GM23338 (cell line): ENCODE data around the gene C20orf204.

Source experiments
- CREB1 ChIP-seq: fragments of 250-450 bp; sonication (Bioruptor Pico); IDR thresholded peaks from 2 replicates; pipeline ENCODE4 v1.5.0; 2020; ENCODE audit warnings: low read depth, mild to moderate bottlenecking, moderate library complexity
- ETS1 ChIP-seq: IDR thresholded peaks from 2 replicates; pipeline ENCODE4 v1.6.1; 2016; ENCODE audit warnings: antibody characterized with exemption
- EZH2 ChIP-seq: fragments of 200-600 bp; sonication (generic); IDR thresholded peaks from one replicate; pipeline ENCODE4 v1.8.0; 2017; ENCODE audit warnings: antibody characterized with exemption, mild to moderate bottlenecking, low read depth; ENCODE audit not compliant: unreplicated experiment
- EZH2phosphoT487 ChIP-seq: fragments of 200-600 bp; sonication (generic); IDR thresholded peaks from one replicate; pipeline ENCODE4 v1.8.1; 2018; ENCODE audit warnings: antibody characterized with exemption; ENCODE audit not compliant: unreplicated experiment
- POLR2AphosphoS5 ChIP-seq: IDR thresholded peaks from 2 replicates; pipeline ENCODE4 v1.6.1; 2016; ENCODE audit warnings: antibody characterized with exemption, low read depth
- REST ChIP-seq: IDR thresholded peaks from one replicate; pipeline ENCODE4 v1.6.1; 2018; ENCODE audit warnings: antibody characterized with exemption; ENCODE audit not compliant: unreplicated experiment
- ZNF331 ChIP-seq: fragments of 250-450 bp; sonication (Bioruptor Pico); IDR thresholded peaks from 2 replicates; pipeline ENCODE4 v1.5.0; 2020; ENCODE audit warnings: low read depth, mild to moderate bottlenecking, moderate library complexity
- TF ChIP-seq, protein P1 (sequence below), 2 experiments: fragments of 200-600 bp in 1 of 2; sonication (generic) in 1 of 2; conservative IDR thresholded peaks; 2 replicates each; pipeline versions ENCODE4 v1.5.1 to v1.6.1; 2016 to 2017; ENCODE audit warnings: antibody characterized with exemption in 2 of 2, low read depth in 2 of 2, mild to moderate bottlenecking in 2 of 2, moderate library complexity in 1 of 2

GRCh38 chr20:64011366-64011779 lies 24.6 kb upstream of the C20orf204 start:
- TF ChIP-seq, protein P1, sequence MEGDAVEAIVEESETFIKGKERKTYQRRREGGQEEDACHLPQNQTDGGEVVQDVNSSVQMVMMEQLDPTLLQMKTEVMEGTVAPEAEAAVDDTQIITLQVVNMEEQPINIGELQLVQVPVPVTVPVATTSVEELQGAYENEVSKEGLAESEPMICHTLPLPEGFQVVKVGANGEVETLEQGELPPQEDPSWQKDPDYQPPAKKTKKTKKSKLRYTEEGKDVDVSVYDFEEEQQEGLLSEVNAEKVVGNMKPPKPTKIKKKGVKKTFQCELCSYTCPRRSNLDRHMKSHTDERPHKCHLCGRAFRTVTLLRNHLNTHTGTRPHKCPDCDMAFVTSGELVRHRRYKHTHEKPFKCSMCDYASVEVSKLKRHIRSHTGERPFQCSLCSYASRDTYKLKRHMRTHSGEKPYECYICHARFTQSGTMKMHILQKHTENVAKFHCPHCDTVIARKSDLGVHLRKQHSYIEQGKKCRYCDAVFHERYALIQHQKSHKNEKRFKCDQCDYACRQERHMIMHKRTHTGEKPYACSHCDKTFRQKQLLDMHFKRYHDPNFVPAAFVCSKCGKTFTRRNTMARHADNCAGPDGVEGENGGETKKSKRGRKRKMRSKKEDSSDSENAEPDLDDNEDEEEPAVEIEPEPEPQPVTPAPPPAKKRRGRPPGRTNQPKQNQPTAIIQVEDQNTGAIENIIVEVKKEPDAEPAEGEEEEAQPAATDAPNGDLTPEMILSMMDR (conservative IDR thresholded peaks at IDR 0.05; ENCODE audit: low read depth in 2 of 2), result no peak
- TF ChIP-seq POLR2AphosphoS5, result no peak
- TF ChIP-seq EZH2, result no peak
- TF ChIP-seq ETS1, result no peak
- no peak for TF ChIP-seq REST
- TF ChIP-seq EZH2phosphoT487, result no peak
- TF ChIP-seq CREB1, result no peak
- no peak for TF ChIP-seq ZNF331
